ENCODE data around the gene VPS13A.

Gene VPS13A

GRCh38 chr9:77463151-77463550 is 285.8 kb downstream of the VPS13A start:
- DNase-seq: no peak

- DNase-seq: no peak
These were observed 287.3 kb downstream of the VPS13A start for GRCh38 chr9:77464661-77465060.

- DNase-seq: peak; percentile 55
These were observed 292.3 kb downstream of the VPS13A start for GRCh38 chr9:77469515-77470231.
